ENCODE data around the gene TMEM247. TPM values are rescaled to one million over a fixed set of nuclear protein-coding genes. Genes with fewer than 3 reads are reported as not detected.
"Not testable (repeated sequence)": the region's sequence is repeated elsewhere in the genome, so short reads cannot be mapped to it uniquely, and the experiment has no call there.

TMEM247 gene
- total RNA-seq, 1 donor from 2014 or later, result not detected

DNA sequence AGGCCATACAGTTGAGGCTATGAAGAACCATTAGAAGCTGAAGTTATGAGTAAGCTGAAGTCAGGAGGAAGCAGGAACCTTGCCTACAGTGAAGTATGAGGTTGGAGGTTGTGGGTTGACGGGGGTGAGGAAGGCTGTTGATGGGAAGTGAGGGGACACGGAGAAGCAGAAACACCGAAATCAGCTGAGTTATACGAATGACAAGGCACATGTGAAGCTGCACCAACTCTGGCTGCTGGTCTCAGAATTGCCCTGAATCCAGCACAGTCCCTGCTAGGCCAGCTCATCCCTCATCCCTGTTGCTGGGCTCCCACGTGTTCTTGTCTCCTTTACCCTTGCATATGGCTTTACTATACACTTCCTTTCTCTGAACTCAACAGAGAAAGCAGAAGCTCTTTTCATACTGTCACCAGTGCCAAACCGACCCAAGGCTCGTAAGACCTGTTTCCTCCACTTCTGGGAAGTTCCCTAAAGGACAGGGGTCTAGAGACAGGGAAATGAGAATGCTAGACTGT lies 9.2 kb upstream of the TMEM247 start:
- ChIA-PET POLR2A (no interaction called here), CTCF (interaction anchor here (1.0 to 1.6 kb wide), 3 partner anchors 10 to 180 kb away, joined by 3 to 8 read pairs (median 4); no protein-coding TSS in a partner anchor)
- Mint-ChIP-seq H3K4me1 (peaks cover 6% of the 10 kb centered on the region), H3K9me3 (no peaks in the 10 kb centered on the region), H3K27ac (no peak overlapping the region), H3K36me3 (ENCODE audit: low read depth) (no peaks in the 10 kb centered on the region), H3K27me3 (no peaks in the 10 kb centered on the region), H3K4me3 (no peak overlapping the region)
- DNase-seq, result no peak
- no peak for ATAC-seq (ENCODE audit: low read depth)
- TF ChIP-seq CTCF (IDR thresholded peaks at IDR 0.05), result no peak
- intact Hi-C loops (cut with micrococcal nuclease), result no loop called here

DNA sequence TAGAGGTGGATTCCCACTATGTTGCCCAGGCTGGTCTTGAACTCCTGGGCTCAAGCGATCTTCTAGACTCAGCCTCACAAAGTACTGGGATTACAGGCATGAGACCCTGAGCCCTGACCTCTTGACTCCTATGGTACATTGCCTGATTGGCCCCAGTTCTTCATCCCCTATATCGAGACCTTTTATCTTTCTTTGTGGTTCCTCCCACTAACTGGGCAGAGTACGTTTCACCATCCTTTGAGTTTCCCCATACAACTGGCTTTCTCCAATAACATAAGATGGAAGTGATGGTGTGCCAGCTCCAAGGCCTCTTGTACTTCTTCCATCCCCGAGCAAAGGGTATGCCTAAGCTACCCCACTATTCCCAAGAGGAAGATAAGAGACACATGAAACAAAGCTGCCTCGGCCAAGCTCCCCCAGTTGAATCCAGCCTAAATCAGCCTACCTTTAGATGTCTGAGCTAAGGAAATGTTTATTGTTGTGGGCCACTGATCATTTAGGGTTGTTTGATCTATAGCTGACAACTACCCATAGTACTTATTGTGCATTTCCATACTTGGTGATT lies 8.3 kb upstream of the TMEM247 start:
- ChIA-PET POLR2A (no interaction called here), CTCF (interaction anchor here (0.6 to 1.6 kb wide), 2 partner anchors 11 to 62 kb away, joined by 3 read pairs; no protein-coding TSS in a partner anchor)
- Mint-ChIP-seq H3K27me3 (no peaks in the 10 kb centered on the region), H3K4me1 (peaks cover 6% of the 10 kb centered on the region), H3K27ac (no peak overlapping the region), H3K9me3 (no peaks in the 10 kb centered on the region), H3K4me3 (no peak overlapping the region), H3K36me3 (ENCODE audit: low read depth) (no peaks in the 10 kb centered on the region)
- intact Hi-C loops (cut with micrococcal nuclease), result no loop called here
- no peak for TF ChIP-seq CTCF (IDR thresholded peaks at IDR 0.05)
- no peak for DNase-seq
- no peak for ATAC-seq (ENCODE audit: low read depth)

DNA sequence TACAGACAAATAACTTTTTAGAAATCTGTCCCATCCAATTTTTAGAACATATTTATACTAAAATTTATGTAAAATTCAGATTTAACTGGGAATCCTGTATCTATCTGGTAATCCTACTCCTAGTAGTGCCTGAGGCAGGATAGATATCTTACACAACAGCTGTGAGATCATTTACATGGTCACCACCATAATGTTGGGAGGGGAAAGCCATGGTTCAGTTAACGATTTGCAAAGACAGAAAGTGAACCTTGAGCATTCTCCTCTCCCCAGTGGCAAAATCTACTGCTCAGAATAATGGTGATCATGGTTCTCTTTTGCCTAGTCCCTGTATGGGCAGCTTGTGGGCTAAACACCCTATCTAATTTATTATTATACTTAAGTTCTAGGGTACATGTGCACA lies 7.7 kb upstream of the TMEM247 start:
- DNase-seq, result no peak
- no peaks in the 10 kb centered on the region for H3K27me3 Mint-ChIP-seq
- intact Hi-C loops (cut with micrococcal nuclease), result no loop called here
- ATAC-seq (ENCODE audit: low read depth), result no peak
- peaks cover 6% of the 10 kb centered on the region for H3K4me1 Mint-ChIP-seq
- no peaks in the 10 kb centered on the region for H3K36me3 Mint-ChIP-seq (ENCODE audit: low read depth)
- no peak for TF ChIP-seq CTCF (IDR thresholded peaks at IDR 0.05)
- H3K9me3 Mint-ChIP-seq, result no peaks in the 10 kb centered on the region
- ChIA-PET POLR2A (no interaction called here), CTCF (interaction anchor here (0.6 to 1.6 kb wide), 2 partner anchors 11 to 62 kb away, joined by 3 read pairs; no protein-coding TSS in a partner anchor)
- H3K27ac Mint-ChIP-seq, result no peak overlapping the region
- H3K4me3 Mint-ChIP-seq, result no peak overlapping the region

- DNase-seq; POLR2A ChIA-PET; ATAC-seq (ENCODE audit: low read depth); H3K27me3 Mint-ChIP-seq; H3K4me1 Mint-ChIP-seq; H3K27ac Mint-ChIP-seq; intact Hi-C loops (cut with micrococcal nuclease); H3K36me3 Mint-ChIP-seq (ENCODE audit: low read depth); H3K4me3 Mint-ChIP-seq; H3K9me3 Mint-ChIP-seq; CTCF ChIA-PET: not testable (repeated sequence)
Measured at GRCh38 chr2:46472165-46472564, 7.2 kb upstream of the TMEM247 start.

DNA sequence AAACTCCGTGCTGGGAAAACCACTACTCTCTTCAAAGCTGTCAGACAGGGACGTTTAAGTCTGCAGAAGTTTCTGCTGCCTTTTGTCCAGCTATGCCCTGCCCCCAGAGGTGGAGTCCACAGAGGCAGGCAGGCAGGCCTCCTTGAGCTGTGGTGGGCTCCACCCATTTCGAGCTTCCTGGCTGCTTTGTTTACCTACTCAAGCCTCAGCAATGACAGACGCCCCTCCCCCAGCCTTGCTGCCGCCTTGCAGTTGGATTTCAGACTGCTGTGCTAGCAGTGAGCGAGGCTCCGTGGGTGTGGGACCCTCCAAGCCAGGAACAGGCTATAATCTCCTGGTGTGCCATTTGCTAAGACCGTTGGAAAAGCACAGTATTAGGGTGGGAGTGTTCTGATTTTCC lies 1.9 kb upstream of the TMEM247 start:
- H3K27me3 Mint-ChIP-seq; DNase-seq; H3K4me3 Mint-ChIP-seq; intact Hi-C loops (cut with micrococcal nuclease); H3K36me3 Mint-ChIP-seq (ENCODE audit: low read depth); ATAC-seq (ENCODE audit: low read depth); H3K27ac Mint-ChIP-seq; H3K9me3 Mint-ChIP-seq: not testable (repeated sequence)
- ChIA-PET POLR2A (interaction anchor here (0.6 kb wide), 1 partner anchor 12 kb away, joined by 4 read pairs; no protein-coding TSS in a partner anchor), CTCF (interaction anchor here (1.4 kb wide), 1 partner anchor 15 kb away, joined by 3 read pairs; no protein-coding TSS in a partner anchor)
- H3K4me1 Mint-ChIP-seq, result peaks cover 14% of the 10 kb centered on the region

GRCh38 chr2:46477925-46478324 lies 1.4 kb upstream of the TMEM247 start:
- peaks cover 14% of the 10 kb centered on the region for H3K4me1 Mint-ChIP-seq
- TF ChIP-seq CTCF (IDR thresholded peaks at IDR 0.05), result no peak
- ATAC-seq (ENCODE audit: low read depth) (no peak), DNase-seq (no peak)
- H3K27ac Mint-ChIP-seq, result no peak overlapping the region
- H3K9me3 Mint-ChIP-seq, result no peaks in the 10 kb centered on the region
- intact Hi-C loops (cut with micrococcal nuclease), result no loop called here
- CTCF ChIA-PET, result interaction anchor here (1.4 kb wide), 1 partner anchor 15 kb away, joined by 3 read pairs; no protein-coding TSS in a partner anchor
- peaks cover 8% of the 10 kb centered on the region for H3K27me3 Mint-ChIP-seq
- H3K4me3 Mint-ChIP-seq, result no peak overlapping the region
- no peaks in the 10 kb centered on the region for H3K36me3 Mint-ChIP-seq (ENCODE audit: low read depth)
- POLR2A ChIA-PET, result interaction anchor here (0.6 kb wide), 1 partner anchor 11 kb away, joined by 4 read pairs; no protein-coding TSS in a partner anchor

Data from activated B cell treated with CpG ODN at 0.5 μM for 24 hours (primary cell).